GM19025 (cell line): ENCODE measurements around the gene TRAPPC14.
"Not testable (repeated sequence)": the region's sequence is repeated elsewhere in the genome, so short reads cannot be mapped to it uniquely, and the experiment has no call there.

Source experiments
- ATAC-seq: cut with Tn5 transposase; IDR thresholded peaks from one replicate; pipeline ENCODE4 v1.9.1; 2021; ENCODE audit warnings: mild to moderate bottlenecking, low read depth, moderate library complexity; ENCODE audit not compliant: unreplicated experiment

Gene TRAPPC14

GRCh38 chr7:100154651-100155491 lies 3.7 kb downstream of the TRAPPC14 start:
- no peak for ATAC-seq

GRCh38 chr7:100153708-100154535 lies 4.6 kb downstream of the TRAPPC14 start:
- no peak for ATAC-seq

GRCh38 chr7:100152937-100153666 lies 5.4 kb downstream of the TRAPPC14 start:
- no peak for ATAC-seq

GRCh38 chr7:100152404-100152803 lies 6.1 kb downstream of the TRAPPC14 start:
- ATAC-seq = no peak

GRCh38 chr7:100148559-100149328 lies 9.8 kb downstream of the TRAPPC14 start, which contains the start of gene LAMTOR4:
Gene LAMTOR4, plus strand, starts transcription at chr7:100148918. Its CDS starts 55 bp downstream, at chr7:100148973.
- peak; percentile 97 for ATAC-seq

GRCh38 chr7:100148225-100148558 lies 10.3 kb downstream of the TRAPPC14 start:
- no peak for ATAC-seq

GRCh38 chr7:100147278-100147677 lies 11.2 kb downstream of the TRAPPC14 start:
- no peak for ATAC-seq

- not testable (repeated sequence) for ATAC-seq
Observed at GRCh38 chr7:100146350-100146749, 12.2 kb downstream of the TRAPPC14 start.

- no peak for ATAC-seq
Observed at GRCh38 chr7:100142461-100142860, 16.1 kb downstream of the TRAPPC14 start.

- no peak for ATAC-seq
Observed at GRCh38 chr7:100141555-100141949, 17.0 kb downstream of the TRAPPC14 start.

- ATAC-seq = no peak
Observed at GRCh38 chr7:100137851-100138760, 20.4 kb downstream of the TRAPPC14 start.

GRCh38 chr7:100132697-100133151 lies 25.8 kb downstream of the TRAPPC14 start:
- ATAC-seq = peak; percentile 67

- no peak for ATAC-seq
Observed at GRCh38 chr7:100132126-100132525, 26.4 kb downstream of the TRAPPC14 start.

GRCh38 chr7:100130608-100131453 lies 27.7 kb downstream of the TRAPPC14 start:
- ATAC-seq = no peak

GRCh38 chr7:100130220-100130607 lies 28.3 kb downstream of the TRAPPC14 start:
- ATAC-seq = not testable (repeated sequence)

GRCh38 chr7:100128637-100128963 lies 29.9 kb downstream of the TRAPPC14 start:
- ATAC-seq = no peak

- ATAC-seq = no peak
Observed at GRCh38 chr7:100127866-100128636, 30.5 kb downstream of the TRAPPC14 start.
